Adrenal gland (tissue), 12 donors: ENCODE results near the gene MLANA. TPM values are rescaled to one million over a fixed set of nuclear protein-coding genes. Genes with fewer than 3 reads are reported as not detected.
"Not testable (repeated sequence)": the region's sequence is repeated elsewhere in the genome, so short reads cannot be mapped to it uniquely, and the experiment has no call there.

Experiments used
- DNase-seq, 7 donors: peaks; one replicate each; pipeline ENCODE4 v3.0.0-alpha.2; 2019 to 2020
- H3K27ac ChIP-seq, 5 donors: fragments of 200-600 bp; sonication (generic) in 4 of 5; 1 replicate in 3 of 5; 2 replicates in 2 of 5; pipeline versions ENCODE4 v1.5.1 to v1.8.0; 2016 to 2020; ENCODE audit warnings: mild to moderate bottlenecking in 1 of 5
- H3K27me3 ChIP-seq: fragments of 200-600 bp; 2 replicates; pipeline ENCODE4 v1.8.0; 2021
- H3K36me3 ChIP-seq, 2 donors: fragments of 200-600 bp; replicated peaks in 1 of 2; 1 replicate in 1 of 2; 2 replicates in 1 of 2; pipeline versions ENCODE4 v1.5.1 to v1.8.0; 2018 to 2022
- H3K4me1 ChIP-seq, 2 donors: fragments of 200-600 bp; replicated peaks in 1 of 2; 1 replicate in 1 of 2; 2 replicates in 1 of 2; pipeline versions ENCODE4 v1.5.1 to v1.8.0; 2018 to 2021
- H3K4me3 ChIP-seq, 4 donors: fragments of 200-600 bp; sonication (generic) in 3 of 4; one replicate each; pipeline ENCODE4 v1.5.1; 2016 to 2018
- H3K9me3 ChIP-seq, 3 donors: fragments of 200-600 bp; sonication (generic) in 1 of 3; replicated peaks in 1 of 3; 1 replicate in 2 of 3; 2 replicates in 1 of 3; pipeline versions ENCODE4 v1.5.1 to v1.8.0; 2016 to 2021
- CTCF ChIP-seq, 6 experiments: fragments of 450-650 bp in 4 of 6; fragments of 200-600 bp in 2 of 6; sonication (generic) in 1 of 6; IDR thresholded peaks; 1 replicate in 5 of 6; 2 replicates in 1 of 6; pipeline versions ENCODE4 v1.5.1 to v1.8.0; 2016 to 2021; ENCODE audit warnings: antibody characterized with exemption in 6 of 6, mild to moderate bottlenecking in 2 of 6, moderate library complexity in 1 of 6
- POLR2A ChIP-seq, 2 donors: fragments of 450-650 bp; IDR thresholded peaks; one replicate each; pipeline ENCODE4 v1.6.1; 2017; ENCODE audit warnings: antibody characterized with exemption in 2 of 2, mild to moderate bottlenecking in 2 of 2, moderate library complexity in 1 of 2
- WGBS, 4 donors: extraction: QIAGEN DNeasy Blood & Tissue Kit in 2 of 4; methylation state at CpG; one replicate each; pipeline versions ENCODE4 v1.1.5 to v1.1.7; 2013 to 2017; 5-methylcytosine and 5-hydroxymethylcytosine counted together
- intact Hi-C, 2 donors: fragments of 100-400 bp; cut with DNase I; formaldehyde crosslinking; loops; one replicate each; pipeline versions ENCODE4 v1.14.1 to v1.15.0; 2022 to 2023
- polyA plus RNA-seq, 3 donors: library from polyadenylated mRNA; stranded (reverse); fragments of 200-250 nt in 2 of 3; fragments of 350-450 nt in 1 of 3; fragmentation: Illumina TruSeq in 1 of 3; extraction: RNeasy Lipid Tissue Mini Kit (QIAGEN cat#74804) in 1 of 3; gene quantifications; one replicate each; pipeline ENCODE4 v1.2.3, GENCODE V29; 2013 to 2014
- total RNA-seq, 9 donors: library from RNA; depleted of rRNA in 4 of 9; stranded (reverse); fragments of >200 nt in 4 of 9; fragments of 120-200 nt in 1 of 9; fragmentation: NEBNext Ultra II Directional in 1 of 9; extraction: Animal tissue kit (Norgen Biotek cat#: 25700) in 1 of 9; gene quantifications; one replicate each; pipeline versions ENCODE4 v1.1.0 to v1.2.4, GENCODE V29; 2013 to 2023
- donor health status: healthy with polysubstance abuse.
- donor health status: Bipolar disorder and iron deficiency.
- donor health status: DM: yes; HTN: yes; CAD: no.
- donor health status: DM: no; HTN: no; CAD: no.
- donor health status: DM: no; HTN: no; CAD: no.
- donor health status: DM: yes; HTN: yes; CAD: no.

Gene MLANA
- total and polyA plus RNA-seq, 12 donors = not detected

GRCh38 chr9:5876711-5877110 lies 14.0 kb upstream of the MLANA start:
- H3K4me1 ChIP-seq = peaks cover 0 to 4% of the 10 kb centered on the region in 2 donors
- WGBS, 4 donors = 92 to 97% (median 96%) methylated on average over 6 to 7 of the region's 7 CpGs
- DNase-seq = no peak
- TF ChIP-seq CTCF (IDR thresholded peaks at IDR 0.05) = no peak
- no peak for TF ChIP-seq POLR2A (IDR thresholded peaks at IDR 0.05)
- no peaks in the 10 kb centered on the region for H3K9me3 ChIP-seq
- intact Hi-C loops = no loop called here
- H3K4me3 ChIP-seq = no peak overlapping the region
- H3K27me3 ChIP-seq = no peaks in the 10 kb centered on the region
- H3K36me3 ChIP-seq = no peaks in the 10 kb centered on the region
- H3K27ac ChIP-seq = no peak overlapping the region

GRCh38 chr9:5879419-5880181 lies 11.1 kb upstream of the MLANA start:
- intact Hi-C loops = loop anchor here (10.0 kb wide), 1 partner anchor 425 kb away; no protein-coding TSS in a partner anchor
- Histone ChIP-seq H3K36me3 (no peaks in the 10 kb centered on the region), H3K4me1 (peaks cover 0 to 4% of the 10 kb centered on the region in 2 donors), H3K27me3 (no peaks in the 10 kb centered on the region), H3K4me3 (no peak overlapping the region), H3K9me3 (no peaks in the 10 kb centered on the region), H3K27ac (peak overlapping the region in 3 of 5 donors; percentile 2 to 67 (median 8))
- 61 to 82% (median 65%) methylated on average over 10 of the region's 10 CpGs for WGBS, 4 donors
- peak; percentile 23 to 60 (median 46) for DNase-seq
- TF ChIP-seq POLR2A (IDR thresholded peaks at IDR 0.05) = no peak
- no peak for TF ChIP-seq CTCF (IDR thresholded peaks at IDR 0.05)

- H3K4me3 ChIP-seq, H3K4me1 ChIP-seq, H3K9me3 ChIP-seq, H3K27me3 ChIP-seq, DNase-seq, H3K36me3 ChIP-seq, H3K27ac ChIP-seq: not testable (repeated sequence)
- intact Hi-C loops = loop anchor here (10.0 kb wide), 1 partner anchor 422 kb away; no protein-coding TSS in a partner anchor
- WGBS, 4 donors = 93 to 98% (median 94%) methylated on average over 4 to 5 of the region's 5 CpGs
These were observed 8.3 kb upstream of the MLANA start for GRCh38 chr9:5882244-5883012.

- WGBS, 4 donors = 81 to 92% (median 83%) methylated on average over 8 to 9 of the region's 9 CpGs
These were observed 6.5 kb upstream of the MLANA start for GRCh38 chr9:5884191-5884590.

More at GRCh38 chr9:5884191-5884590, 6.5 kb upstream of the MLANA start:
- H3K27me3 ChIP-seq = no peaks in the 10 kb centered on the region
- no peaks in the 10 kb centered on the region for H3K9me3 ChIP-seq
- intact Hi-C loops = loop anchor here (10.0 kb wide), 1 partner anchor 421 kb away; no protein-coding TSS in a partner anchor
- no peaks in the 10 kb centered on the region for H3K36me3 ChIP-seq
- TF ChIP-seq POLR2A (IDR thresholded peaks at IDR 0.05) (no peak), CTCF (IDR thresholded peaks at IDR 0.05) (no peak)
- H3K27ac ChIP-seq = no peak overlapping the region
- peaks cover 0 to 4% of the 10 kb centered on the region in 2 donors for H3K4me1 ChIP-seq
- DNase-seq = no peak
- no peak overlapping the region for H3K4me3 ChIP-seq
